LoVo (cell line): ENCODE measurements around the gene OCA2.

Source experiments
- DNase-seq: peaks from one replicate; pipeline ENCODE4 v3.0.0-alpha.2; 2016; ENCODE audit warnings: low spot score

The OCA2 gene

DNA sequence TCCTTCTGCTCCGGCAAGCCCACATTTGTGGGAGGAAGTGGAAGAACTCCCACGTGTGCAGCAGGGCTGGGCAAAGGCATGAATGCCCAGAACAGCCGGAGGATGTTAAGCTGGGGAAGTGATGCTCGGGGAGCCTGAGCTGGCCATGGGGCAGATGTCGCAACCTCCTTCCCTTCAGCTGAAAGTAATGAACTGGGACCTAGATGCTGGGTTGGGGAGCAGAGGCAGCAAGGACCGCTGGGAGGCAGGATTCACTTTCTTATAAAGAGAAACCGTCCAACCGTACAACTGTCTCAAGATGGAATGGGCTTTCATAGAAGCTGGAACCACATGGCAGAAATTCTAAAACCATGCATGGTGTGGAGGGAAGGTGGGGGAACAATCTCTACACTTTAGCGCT lies 290.9 kb downstream of the OCA2 start:
- no peak for DNase-seq

DNA sequence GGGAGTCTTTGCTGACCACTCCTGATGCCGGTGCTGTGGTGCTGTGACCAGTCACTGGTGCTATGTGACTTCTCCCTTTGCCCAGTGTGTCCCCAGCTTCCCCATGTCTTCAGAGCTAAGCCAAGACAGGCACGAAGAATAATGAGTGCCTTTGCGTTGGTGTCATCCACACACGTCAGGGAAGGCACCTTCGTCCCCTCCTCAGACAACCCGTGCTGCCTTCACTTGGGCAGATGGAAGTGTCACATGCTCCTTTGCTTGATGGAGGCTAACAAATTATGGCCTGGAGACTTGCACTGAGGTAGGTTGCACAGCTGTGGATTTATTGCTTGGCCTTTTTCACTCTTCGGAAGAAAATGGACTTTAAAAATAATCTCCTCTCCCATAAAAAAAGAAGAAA lies 291.8 kb downstream of the OCA2 start:
- DNase-seq = no peak

DNA sequence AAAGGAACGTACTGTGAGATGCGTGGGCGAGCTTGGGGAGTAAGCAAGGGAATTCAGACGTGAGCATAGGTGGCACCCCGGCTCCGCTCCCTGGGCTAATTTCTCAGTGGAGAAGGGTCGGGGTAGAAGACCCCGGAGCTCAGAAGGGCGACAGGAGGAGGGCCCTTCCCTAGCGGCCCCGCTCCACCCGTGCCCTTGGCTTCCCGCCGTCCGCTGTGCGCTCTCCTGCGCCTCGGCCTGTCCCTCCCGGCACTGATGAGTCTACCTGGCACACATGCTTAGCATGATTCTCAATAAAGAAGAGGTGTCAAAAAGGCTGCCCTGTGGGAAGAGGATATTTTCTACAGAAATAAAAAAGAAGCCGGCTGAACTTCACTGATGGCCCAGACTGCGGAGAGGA lies 292.7 kb downstream of the OCA2 start:
- no peak for DNase-seq

DNA sequence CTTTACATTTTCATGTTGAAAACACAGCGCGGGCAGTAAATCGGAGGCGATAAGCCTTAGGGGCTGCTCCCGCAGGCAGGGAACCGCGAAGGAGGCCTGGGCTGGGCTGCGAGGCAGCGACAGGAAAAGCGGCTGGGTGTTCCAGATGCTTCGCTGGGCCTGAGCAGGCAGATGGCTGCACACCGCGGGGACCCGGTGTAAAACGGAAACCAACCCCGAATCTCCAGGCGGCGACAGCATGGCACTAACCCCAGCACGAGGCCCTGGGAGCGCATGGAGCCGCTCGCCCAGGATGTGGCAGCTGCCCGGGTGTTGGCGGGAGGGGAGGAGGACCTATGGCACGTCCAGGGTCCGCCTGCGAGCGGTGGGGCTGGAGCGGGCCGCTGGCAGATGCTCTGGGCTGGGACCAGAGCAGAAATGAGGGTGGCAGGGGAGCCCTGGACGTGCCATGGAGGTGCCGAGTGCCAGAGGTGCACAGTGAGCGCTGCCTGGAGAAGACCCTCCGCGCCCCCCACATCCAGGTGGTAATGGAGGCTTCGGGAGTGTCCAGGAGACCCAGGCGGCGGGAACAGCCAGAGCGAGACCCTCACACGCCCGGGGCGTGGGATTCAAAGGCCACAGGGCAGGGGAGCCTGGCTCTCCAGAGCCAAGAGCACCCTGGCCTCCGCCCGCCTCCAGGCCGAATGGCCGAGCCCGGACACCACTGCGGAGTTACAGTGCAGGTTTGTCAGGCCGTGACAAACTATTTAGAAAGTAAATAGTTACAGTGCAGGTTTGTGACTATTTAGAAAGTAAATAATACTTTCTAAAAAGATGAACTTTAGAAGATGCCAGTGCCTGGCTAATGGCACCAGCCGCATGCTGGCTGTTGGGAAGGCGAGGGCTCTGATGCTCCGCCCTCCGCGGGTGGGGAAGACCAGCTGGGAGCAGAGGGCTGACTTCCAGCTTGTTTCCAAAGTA lies 293.6 kb downstream of the OCA2 start:
- no peak for DNase-seq

DNA sequence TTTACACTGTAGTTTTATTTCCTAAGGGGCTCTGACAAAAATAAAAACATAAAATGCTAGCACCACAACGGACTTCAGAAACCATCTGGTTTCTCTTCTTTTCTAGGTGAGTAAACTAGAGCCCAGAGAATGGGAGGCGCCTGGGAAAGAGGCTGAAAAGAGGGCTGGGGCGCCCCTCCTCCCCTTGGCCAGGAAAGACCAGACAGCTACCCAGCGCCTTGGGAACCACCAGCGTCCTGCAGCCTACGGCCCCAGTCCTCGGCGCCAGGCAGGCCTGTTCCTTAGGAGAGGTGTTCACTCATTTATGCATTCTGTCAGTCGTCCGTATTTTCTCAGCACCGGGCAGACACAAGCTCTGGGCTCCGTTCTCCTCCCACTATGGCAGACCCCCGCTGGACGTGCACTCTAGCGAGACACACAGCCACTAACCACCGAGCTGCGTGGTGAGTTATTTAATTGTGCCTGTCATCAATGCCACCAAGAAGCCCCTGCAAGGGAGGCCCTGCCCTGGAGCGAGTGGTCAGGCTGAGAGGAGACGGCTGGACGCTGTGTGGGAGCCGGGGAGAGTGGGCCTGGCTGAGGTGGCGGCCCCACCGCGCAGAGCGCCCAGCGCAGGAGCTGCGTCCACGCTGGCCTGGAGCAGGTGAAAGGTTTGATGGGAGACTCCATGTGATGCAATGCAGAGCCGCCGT lies 294.4 kb downstream of the OCA2 start:
- DNase-seq = no peak

DNA sequence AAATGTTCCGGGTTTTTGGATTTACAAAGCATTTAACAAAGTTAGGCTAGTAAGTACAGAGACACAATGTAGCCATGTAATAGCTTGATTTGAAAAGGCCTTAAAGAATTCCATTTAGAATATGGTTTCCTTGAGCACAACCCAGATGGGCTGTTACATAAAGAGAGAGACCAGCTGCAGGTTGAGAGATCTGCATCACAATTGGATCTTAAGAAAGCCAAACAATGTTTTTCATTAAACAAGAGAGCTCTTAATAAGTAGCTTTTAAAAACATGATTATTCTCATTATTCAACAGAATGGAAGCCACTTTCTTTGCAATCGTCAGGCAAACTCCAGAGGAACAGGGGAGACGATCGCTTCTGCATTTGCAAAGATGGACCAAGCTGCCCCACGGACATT lies 300.3 kb downstream of the OCA2 start:
- DNase-seq = no peak

DNA sequence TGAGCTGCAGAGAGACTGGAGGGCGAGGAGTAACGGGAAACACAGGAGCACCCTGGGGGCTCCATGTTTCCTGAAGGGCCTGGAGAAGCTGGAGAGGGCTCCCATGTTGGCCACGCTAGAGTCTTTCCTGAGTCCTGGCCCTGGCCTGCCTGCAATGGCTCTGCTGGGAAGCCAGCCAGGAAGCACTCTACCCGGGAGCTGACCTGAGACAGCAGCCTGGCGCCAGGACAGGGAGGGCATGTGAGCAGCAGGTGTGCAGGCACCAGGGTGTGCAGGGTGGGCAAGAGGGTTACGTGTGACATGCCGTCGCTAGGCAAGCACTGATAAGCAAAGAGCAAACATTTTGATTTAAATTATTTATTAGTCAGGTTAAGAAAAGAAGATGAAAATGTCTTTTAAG lies 301.4 kb downstream of the OCA2 start:
- no peak for DNase-seq

DNA sequence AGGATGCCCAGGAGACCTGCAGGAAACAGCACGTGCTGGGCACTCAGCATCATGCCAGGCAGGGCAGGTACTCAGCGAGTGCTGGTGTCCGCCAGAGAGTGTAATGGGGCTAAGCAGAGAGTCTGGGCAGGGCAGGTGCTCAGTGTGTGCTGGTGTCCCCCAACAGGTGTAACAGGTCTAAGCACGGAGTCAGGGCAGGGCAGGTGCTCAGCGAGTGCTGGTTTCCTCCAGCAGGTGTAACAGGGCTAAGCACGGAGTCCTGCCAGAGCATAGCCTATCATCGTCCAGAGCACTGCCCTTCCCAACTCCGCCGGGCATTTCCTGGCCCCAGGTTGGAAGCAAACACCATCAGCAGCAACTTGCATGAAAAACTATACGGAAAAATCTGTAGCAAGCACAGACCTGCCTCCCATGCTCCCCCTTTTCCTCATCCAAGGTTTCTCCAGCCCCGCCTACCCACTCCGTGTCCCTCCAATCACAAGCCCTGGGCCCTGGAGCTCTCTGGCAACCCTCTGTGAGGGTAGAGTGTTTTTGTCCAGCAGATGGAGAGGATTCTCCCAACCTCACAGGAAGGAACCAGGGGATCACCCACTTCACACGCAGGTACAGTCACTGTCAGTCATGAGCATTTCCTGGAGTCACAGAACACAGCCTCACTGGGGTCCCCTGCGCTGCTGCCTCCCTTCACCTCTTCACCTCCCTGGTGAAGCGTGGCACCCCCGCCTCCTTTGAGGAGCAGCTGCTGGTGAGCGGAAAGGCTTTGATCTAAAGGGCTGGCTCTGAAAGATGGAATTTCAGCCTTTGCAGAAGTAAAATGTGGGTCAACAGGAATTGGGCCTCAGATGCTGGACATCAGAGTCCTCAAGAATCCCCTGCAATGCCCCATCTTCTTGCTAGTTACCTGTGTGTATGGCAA lies 302.5 kb downstream of the OCA2 start:
- no peak for DNase-seq

DNA sequence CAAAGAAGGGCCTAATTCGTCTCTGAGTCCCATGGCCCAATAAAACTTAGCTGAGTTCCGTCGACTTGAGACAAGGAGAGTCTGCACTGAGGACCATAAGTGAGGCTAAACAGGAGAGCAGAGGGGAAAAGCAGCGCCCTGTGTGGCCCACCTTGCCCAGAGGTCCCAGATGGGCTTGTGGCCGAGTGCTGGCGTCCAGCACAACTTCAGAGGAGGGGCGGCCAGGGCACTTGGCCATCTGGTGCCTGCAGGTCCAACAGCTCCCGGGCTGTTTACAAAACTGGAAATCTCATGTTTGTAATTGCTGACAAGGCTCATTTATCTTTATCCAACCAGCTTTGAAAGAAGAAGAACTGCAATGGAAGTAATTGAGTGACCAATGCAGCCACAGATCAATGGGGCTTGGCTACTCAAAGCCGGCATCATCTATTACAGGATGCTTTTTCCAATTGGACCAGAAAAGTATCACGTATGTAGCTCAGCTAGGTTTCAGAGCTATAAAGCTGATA lies 306.3 kb downstream of the OCA2 start:
- no peak for DNase-seq

DNA sequence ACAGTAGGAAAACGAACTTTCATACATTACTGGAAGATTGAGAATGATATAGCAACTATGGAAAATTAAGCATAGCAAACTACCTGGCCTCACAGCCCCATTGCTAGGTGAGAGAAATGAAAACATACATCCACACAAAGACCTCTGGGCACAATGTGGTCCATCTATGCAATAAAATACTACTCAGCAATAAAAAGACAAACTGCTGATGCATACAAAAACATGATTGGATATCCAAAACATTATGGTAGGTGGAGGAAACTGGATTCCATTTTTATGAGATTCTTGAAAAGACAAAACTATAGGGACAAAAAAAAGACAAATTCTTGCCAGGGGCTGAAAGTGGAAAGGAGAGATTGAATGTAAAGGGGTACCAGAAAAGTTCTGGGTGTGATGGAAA lies 308.8 kb downstream of the OCA2 start:
- no peak for DNase-seq

DNA sequence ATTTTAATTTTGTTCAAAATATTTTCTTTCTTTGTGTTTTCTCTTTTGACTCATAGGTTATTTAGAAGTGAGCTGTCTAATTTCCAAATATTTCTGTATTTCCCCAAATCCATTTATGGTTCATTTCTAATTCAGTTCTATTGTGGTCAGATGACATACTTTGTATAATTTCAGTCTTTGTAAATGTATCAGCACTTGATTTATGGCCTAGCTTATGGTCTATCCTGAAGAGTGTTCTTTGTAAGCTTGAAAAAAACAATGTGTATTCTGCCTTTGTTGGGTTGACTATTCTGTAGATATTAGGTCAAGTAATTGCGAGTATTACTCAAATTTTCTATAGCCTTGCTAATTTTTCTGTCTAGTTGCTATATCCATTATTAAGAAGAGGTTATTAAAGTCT lies 311.2 kb downstream of the OCA2 start:
- no peak for DNase-seq

DNA sequence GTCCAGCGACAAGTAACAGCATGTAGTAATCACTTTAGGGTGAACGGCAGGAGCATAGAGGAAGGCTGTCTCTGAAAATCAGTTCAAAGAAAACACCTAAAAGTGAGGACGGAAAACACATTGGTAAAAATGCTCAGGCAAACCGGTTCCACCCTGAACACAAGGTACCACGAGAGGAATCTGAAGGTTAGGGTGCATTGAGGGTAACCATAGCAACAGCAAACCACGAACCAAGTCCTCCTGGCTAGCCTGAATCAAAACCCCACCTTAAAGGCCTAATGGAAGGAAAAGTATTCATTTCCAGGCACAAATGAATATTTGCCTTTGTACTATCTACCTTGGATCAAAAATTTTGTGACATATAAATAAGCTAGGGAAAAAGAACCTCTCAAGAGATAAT lies 315.0 kb downstream of the OCA2 start:
- DNase-seq = no peak

DNA sequence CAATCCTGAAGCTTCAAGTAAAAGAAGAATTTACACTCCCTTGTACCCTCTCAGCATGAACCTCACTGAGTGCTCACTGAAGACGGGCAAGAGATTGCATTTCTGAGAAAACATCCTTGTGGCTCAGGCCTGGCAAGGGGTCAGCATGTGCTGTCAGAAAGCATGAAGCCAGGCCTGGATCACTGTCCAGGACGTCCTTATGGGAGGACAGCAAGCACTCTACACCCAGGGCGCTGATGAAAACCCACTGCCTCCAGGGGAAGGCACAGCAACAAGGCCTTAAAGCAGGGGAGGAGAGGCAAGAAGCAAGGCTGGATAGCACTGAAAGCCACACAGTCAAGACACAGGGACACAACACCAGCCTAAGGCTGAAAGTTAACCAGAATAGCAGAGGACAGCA lies 315.4 kb downstream of the OCA2 start:
- no peak for DNase-seq

DNA sequence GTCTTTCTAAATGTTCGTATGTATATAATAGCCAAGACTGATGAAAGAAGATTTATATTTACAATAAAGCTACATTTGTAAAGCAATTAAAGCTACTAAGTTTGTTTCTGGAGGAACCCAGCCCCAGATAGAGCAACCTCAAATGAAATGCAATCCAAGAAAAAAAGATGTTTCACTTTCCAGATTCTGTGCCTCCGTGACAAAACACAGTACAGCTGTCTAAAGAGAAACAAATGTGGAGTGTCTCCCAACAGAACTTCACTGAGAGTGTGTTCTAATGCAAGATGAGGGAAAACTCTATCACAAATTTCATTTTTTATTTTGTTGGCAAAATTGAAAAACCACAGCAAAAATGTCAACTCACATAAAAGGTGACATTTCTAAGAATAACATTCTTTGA lies 317.0 kb downstream of the OCA2 start:
- no peak for DNase-seq

DNA sequence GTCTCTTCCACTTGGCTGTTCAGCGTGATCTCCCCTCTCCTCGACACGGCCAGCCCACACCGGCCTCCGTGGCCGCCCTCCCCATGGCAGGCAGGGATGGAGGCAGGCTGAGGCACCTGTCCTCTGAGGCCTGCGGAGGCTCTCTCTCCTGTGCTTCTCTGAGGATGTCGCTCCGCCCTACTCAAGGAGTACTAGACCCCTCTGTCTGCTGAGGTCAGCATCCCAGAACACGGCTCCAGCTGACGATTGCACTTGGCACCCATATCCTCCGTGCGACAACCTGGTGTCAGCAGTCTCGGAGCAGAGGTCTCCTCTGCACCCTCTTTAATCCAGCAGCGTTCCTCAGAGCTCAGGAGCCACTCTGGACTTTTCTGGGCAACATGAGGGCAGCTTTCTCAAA lies 322.6 kb downstream of the OCA2 start:
- DNase-seq = no peak

DNA sequence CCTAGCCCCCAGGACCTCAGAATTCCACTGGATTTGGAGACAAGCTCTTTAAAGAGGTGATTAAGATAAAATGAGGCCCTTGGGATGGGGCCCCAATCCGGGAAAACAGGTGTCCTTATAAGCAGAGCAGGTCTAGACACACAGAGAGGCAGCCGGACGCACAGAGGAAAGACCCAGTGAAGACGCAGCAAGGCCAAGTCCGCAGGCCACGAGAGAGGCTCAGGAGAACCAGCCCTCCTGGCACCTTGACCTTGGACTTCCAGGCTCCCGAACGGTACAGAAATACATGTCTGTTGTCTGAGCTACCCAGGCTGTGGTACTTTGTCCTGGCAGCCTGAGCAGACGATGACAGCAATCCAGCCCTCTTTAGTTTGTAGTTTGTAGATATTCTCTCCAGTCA lies 324.5 kb downstream of the OCA2 start:
- DNase-seq = no peak

DNA sequence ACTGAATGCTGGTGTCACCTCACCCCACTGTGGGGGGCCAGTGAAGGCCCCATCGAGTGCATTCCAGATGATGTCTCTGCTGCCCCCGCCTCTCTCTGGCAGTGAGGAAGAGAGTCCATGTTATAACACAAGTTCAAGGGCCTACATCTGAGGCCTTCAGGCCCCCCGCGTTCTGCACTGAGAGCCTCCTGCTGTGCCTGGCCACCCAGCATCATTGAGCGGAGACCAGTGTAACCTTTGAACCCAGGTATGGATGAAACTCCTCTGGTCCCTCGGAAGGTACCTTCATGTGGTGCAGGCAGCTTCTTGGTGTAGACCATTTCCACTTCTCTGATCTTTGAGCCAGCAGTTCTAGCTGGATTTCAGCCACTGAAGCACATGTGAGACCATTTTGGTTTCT lies 324.9 kb downstream of the OCA2 start:
- DNase-seq = no peak

DNA sequence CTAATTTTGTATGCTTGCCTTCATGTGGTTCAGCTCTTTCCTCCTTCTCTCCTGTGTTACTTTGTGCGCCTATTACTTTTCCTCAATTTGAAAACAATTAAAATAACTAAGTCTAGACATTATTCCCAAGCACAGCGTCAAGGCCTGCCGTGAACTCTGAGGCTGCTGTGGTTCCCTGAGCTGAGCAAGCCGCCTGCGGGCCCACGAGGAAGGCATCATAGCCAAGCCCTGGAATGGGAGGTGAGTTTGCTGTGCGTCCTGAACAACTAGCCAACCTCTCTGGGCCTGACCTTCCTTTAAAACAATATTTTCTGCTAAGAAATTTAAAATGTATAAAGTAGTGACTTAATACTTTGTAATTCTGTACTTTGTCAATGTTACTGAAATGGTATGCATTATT lies 327.2 kb downstream of the OCA2 start:
- DNase-seq = no peak

DNA sequence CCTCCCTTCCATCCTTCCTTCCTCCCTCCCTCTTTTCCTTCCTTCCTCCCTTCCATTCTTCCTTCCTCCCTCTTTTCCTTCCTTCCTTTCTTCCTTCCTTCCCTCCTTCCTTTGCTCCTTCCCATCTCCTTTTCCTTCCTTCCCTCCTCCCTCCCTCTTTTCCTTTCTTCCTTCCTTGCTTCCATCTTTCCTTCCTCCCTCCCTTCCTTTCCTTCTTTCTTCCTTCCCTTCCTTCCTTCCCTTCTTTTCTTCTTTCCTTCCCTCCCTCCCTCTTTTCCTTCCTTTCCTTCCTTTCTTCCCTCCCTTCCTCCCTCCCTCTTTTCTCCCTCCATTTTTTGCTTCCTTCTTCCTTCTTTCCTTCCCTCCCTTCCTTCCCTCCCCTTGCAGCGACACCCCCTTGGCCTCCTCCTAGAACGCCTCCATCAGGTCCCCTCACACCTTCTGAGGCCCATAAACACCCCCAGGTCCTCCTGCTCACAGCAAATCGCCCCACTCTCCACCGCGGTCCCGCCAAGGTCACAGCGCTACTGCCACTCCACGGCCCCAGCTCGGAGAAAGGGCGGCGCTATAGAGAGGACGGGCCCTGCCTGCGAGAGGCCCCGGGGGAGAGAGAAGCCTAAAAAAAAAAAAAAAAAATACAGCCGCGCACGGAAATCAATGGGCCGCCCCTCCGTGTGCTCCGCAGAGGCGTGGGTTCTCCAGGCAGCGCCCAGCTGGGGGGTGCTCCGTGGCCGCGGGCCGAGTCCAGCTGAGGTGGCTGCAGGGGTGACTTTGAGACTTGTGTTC lies 328.2 kb downstream of the OCA2 start:
- DNase-seq = no peak

DNA sequence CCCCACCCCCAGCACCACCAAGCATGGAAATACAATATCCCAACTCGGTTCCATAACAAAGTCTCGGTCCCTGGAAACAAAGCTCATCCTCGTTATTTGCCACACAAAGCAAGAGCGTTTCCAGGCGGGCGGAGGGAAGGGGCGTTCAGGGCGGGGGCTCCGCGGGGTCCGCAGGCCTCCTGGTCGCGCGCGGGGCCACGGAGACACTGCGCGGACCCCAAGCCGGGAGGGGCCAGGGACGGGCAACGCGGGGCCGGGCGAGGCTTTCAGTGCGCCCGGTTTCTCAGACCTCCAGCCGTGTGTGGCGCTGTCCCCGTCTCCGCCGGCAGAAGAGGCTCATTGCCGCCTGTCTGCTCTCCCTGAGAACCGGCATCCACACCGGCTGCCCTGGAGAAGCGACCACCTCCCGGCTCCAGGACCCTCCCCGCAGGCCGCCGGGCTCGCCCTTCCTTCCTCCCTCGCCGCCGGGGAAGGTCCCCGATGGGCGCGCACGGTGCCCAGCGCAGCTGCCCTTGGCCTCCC lies 329.0 kb downstream of the OCA2 start:
- DNase-seq = no peak

DNA sequence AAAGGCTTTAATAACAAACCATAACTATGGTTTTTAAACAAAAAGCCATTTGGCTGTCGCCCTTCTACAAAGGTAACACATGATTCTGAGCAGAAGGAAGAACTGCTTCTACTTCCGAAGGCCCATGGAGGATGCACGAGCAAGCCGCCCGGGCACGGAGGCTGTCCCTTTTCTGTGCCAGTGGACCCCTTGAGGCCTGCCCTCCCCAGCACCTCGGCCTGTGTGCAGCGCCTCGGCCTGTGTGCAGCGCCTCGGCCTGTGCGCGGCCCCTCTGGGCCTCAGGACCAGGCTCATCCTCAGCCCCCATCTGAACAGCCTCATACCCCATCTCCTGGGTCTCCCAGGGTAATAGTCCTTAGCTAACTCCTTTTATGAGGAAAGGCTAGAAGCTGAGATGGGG lies 329.5 kb downstream of the OCA2 start:
- DNase-seq = no peak
